NCI-H2171 (cell line): ENCODE measurements around the gene RALY.
"Not testable (repeated sequence)": the region's sequence is repeated elsewhere in the genome, so short reads cannot be mapped to it uniquely, and the experiment has no call there.

Experiments used
- DNase-seq: peaks from one replicate; lab custom pipeline; 2025; lab: John Stamatoyannopoulos, UW

RALY gene

DNA sequence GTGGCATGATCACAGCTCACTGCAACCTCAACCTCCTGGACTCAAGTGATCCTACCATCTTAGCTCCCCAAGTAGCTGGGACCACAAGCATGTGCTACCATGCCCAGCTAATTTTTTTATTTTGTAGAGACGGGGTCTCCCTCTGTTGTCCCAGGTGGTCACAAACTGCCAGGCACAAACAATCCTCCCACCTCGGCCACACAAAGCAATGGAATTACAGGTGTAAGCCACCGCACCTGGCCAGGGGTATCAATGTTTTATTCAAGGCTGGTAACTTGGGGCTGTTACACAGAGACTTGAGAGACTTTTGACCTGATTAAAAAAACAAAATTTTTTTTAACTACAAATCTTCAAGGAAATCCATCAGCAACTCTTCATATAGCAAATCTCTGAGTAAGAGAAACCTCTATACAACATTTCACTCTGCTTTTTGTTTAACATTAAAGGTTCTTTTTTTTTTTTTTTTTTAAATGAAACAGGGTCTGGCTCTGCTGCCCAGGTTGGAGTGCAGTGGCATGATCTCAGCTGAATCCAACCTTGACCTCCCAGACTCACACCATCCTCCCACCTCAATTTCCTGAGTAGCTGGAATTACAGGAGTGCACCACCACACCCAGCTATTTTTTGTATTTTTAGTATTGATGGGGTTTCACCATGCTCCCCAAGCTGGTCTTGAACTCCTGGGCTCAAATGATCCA lies 112.4 kb downstream of the RALY start:
- no peak for DNase-seq

- DNase-seq: no peak
These were observed 115.0 kb downstream of the RALY start for GRCh38 chr20:34108616-34109174.

DNA sequence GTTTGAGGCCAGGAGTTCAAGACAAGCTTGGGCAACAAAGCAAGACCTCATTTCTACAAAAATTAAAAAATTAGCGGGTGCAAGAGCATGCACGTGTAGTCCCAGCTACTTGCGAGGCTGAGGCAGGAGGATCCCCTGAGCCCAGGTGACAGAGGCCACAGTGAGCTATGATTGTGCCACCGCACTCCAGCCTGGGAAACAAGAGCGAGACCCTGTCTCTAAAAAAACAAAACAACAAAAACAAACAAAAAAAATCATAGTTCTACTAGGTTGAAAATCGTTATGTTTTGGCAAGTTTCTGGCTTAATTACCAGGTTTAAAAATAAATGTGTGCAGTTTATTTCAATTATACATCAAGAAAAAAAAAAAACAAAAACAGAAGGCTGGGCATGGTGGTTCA lies 115.7 kb downstream of the RALY start:
- no peak for DNase-seq

DNA sequence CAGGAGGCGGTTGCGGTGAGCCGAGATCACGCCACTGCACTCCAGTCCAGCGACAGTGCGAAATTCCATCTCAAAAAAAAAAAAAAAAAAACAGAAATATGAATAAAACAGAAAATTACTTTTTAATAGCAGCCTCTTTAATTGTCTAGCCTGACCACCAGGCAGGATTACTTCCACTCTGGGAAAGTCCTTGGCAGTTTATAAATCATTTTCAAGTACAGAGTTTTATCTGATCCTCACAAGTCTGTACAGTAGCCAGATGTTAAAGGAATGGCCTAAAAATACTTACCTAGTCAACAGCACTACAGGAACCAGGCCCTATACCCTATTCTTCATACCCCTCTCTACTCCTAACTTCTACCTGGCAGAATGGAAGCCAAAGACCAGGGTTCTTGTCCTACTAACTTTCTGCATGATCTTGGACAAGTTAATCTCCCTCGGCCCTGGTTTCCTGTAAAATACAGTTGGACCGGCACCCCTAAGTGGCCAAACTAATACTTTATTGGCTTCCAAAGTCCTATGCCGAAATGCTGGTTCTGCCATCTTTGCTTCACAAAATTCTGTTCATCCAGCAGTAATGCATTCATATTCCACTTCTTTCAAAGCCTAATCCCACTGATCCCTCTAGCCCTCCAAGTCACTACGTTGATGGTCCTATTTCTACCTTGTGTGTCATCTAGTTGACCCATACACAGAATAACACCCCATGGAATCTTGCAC lies 116.5 kb downstream of the RALY start:
- DNase-seq: no peak

- DNase-seq: no peak
These were observed 117.3 kb downstream of the RALY start for GRCh38 chr20:34110745-34111641.

DNA sequence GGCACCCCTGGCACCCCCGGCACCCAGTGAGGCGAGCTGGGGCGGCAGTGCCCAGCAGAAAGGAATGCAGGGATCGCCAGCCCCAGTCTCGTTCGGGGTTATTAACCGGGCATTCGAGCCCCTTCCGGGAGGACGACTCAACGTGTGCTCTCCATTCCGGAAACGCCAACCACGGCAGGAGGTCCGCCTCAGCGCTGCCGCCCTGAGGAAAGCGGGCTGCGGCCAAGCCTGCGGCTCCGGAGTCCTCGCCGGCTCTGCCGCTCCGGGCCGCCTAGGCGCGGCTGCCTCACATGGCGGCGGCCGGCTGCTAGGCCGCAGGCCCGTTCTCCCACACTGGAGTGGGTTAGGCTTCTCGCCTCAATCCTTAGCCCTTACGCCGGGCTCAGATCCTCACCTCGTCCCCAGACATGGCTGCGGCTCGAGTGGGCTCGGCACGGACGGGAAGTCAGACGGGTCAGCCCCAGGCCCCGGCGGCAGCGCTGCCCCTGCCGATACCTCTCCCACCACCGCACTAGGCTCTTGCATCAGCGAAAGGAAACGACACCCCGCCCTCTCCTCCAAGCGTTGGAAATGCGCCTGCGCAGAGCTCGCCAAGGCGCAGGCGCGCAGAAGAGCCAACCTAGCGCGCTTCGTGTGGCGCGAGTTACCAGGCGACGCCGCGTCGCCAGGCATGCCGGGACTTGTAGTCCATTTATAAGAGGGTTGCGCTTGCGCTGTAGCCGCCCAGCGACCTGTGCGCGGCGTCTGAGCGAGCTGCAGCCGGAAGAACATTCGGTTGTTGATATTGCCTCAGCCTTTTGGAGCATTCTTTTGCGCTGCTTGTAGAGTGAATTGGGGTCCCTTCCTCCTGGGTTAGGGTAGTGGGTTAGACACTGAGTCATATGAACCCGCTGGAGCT lies 118.2 kb downstream of the RALY start, which contains the start of gene EIF2S2:
EIF2S2 (minus strand) TSS at position 542 of the 898 bp plus-strand sequence; CDS start at position 409, 133 bp downstream.
- peak; percentile 98 for DNase-seq

- DNase-seq: peak; percentile 80
These were observed 118.9 kb downstream of the RALY start for GRCh38 chr20:34112600-34113101.

DNA sequence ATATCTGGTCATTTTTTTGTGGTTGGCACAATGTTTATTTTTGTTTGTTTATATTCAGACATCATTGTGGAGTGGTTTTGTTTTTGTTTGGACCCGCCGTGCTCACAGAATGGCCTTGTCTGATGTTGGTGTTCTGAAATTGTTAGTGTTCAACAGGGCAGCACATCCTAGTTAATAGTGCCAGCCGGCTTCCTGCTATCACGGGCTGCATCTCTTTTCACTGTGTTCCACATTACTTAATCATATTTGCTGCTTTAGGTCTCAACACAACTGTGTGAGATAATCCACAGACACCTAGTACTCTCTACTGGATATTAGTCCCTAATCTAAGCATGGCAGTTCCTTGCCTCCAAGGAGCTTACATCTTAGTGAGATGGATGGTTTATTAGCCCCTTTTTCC lies 121.1 kb downstream of the RALY start:
- DNase-seq: no peak

GRCh38 chr20:34115232-34115631 lies 121.5 kb downstream of the RALY start:
- no peak for DNase-seq

GRCh38 chr20:34120213-34120612 lies 126.5 kb downstream of the RALY start:
- no peak for DNase-seq

DNA sequence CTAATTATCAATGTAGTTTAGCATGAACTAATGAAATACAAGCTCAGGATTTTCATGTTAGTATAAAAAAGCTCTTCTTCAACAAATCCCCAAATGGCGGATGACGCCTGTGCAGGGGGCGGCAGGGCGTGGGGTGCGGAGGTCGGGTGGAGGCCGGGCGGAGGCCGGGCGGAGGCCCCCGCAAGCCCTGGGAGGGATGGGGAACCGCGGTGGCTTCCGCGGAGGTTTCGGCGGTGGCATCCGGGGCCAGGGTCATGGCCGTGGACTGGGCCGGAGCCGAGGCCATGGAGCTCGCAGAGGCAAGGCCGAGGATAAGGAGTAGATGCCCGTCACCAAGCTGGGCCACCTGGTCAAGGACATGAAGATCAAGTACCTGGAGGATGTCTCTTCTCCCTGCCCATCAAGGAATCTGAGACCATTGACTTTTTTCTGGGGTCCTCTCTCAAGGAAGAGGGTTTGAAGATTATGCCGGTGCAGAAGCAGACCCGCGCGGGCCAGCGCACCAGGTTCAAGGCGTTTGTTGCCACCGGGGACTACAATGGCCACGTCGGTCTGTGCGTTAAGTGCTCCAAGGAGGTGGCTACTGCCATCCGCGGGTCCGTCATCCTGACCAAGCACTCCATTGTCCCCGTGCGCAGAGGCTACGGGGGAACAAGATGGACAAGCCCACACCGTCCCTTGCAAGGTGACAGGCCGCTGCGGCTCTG lies 128.7 kb downstream of the RALY start:
- DNase-seq: no peak

DNA sequence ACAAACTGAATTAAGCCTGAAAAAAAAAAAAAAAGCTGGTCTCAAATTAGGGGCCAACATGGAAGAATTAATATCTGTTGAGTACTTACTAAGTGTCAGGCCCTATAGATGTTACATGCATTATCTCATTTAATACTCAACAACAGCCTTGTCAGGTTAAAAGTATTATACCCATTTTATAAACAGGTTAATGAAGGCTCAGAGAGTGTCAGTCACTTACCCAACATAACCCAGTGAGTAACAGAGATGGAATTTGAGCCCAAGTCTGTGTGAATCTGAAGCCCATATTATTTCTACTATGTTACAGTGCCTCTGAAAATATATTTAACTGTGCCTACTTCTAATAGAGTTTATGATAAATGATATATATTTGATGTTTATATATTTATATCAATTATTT lies 129.6 kb downstream of the RALY start:
- DNase-seq: no peak

GRCh38 chr20:34124469-34125249 lies 130.9 kb downstream of the RALY start:
- DNase-seq: no peak

- no peak for DNase-seq
These were observed 134.1 kb downstream of the RALY start for GRCh38 chr20:34127792-34128191.

DNA sequence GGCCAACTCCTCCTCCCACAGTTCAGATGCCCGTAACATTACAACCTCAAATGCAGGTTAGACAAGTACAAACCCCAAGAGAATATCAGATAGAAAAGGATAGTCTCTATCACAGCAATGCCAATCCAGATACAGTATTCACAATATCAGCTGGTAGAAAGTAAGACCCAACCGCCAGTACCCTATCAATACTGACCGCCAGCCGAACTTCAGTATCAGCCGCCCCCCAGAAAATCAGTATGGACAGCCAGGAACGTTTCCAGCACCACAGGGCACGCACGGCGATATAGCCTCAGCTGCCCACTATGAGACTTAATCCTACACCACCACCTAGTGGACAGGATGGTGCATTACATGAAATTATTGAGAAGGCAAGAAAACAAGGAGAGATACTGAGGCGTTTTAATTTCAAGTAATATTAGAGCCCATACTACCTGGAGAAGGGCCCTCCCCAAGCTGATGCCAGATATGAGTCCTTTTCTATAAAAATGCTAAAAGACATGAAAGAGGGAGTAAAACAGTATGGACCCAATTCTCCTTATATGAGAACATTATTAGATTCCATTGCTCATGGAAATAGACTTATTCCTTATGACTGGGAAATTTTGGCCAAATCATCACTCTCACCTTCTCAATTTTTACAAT lies 135.9 kb downstream of the RALY start:
- peak; percentile 60 for DNase-seq

GRCh38 chr20:34131491-34131890 lies 137.8 kb downstream of the RALY start:
- no peak for DNase-seq

- DNase-seq: not testable (repeated sequence)
These were observed 138.8 kb downstream of the RALY start for GRCh38 chr20:34132491-34132890.

DNA sequence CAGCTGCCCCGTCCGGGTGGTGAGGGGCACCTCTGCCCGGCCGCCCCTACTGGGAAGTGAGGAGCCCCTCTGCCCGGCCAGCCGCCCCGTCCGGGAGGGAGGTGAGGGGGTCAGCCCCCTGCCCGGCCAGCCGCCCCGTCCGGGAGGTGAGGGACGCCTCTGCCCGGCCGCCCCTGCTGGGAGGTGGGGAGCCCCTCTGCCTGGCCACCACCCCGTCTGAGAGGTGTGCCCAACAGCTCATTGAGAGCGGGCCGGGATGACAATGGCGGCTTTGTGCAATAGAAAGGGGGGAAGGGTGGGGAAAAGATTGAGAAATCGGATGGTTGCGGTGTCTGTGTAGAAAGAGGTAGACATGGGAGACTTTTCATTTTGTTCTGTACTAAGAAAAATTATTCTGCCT lies 139.2 kb downstream of the RALY start:
- not testable (repeated sequence) for DNase-seq

DNA sequence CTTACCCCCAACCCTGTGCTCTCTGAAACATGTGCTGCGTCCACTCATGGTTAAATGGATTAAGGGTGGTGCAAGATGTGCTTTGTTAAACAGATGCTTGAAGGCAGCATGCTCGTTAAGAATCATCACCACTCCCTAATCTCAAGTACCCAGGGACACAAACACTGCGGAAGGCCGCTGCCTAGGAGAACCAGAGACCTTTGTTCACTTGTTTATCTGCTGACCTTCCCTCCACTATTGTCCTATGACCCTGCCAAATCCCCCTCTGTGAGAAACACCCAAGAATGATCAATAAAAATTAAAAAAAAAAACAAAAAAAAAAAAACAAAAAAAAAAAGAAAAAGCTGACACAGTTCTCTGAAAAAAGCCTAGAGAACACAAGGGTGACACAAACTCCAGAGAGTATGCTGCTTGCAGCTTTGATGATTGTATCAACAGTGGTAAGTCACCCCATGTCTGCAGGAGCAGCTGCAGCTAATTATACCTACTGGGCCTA lies 139.7 kb downstream of the RALY start:
- DNase-seq: not testable (repeated sequence)
